GM21576 (cell line): ENCODE measurements around the gene MARF1.
"Not testable (repeated sequence)": the region's sequence is repeated elsewhere in the genome, so short reads cannot be mapped to it uniquely, and the experiment has no call there.

Source experiments
- ATAC-seq: cut with Tn5 transposase; IDR thresholded peaks from one replicate; pipeline ENCODE4 v1.9.1; 2021; ENCODE audit warnings: mild to moderate bottlenecking, moderate library complexity; ENCODE audit not compliant: unreplicated experiment

The MARF1 gene

DNA sequence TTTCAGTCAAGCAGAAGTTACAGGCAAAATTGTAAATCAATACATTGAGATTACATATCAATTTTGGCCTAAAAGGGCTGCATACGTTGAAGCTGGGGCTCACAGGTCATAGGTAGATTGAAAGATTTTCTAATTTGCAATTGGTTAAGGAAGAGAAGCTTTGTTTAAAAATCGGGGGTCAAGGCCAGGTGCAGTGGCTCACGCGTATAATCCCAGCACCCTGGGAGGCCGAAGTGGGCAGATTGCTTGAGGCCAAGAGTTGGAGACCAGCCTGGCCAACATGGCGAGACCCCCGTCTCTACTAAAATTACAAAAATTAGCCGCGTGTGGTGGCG is 68.4 kb downstream of the MARF1 start:
- no peak for ATAC-seq

- not testable (repeated sequence) for ATAC-seq
These were observed 68.9 kb downstream of the MARF1 start for GRCh38 chr16:15573896-15574613.

- no peak for ATAC-seq
These were observed 69.6 kb downstream of the MARF1 start for GRCh38 chr16:15573274-15573895.

GRCh38 chr16:15572329-15573001 is 70.5 kb downstream of the MARF1 start:
- no peak for ATAC-seq

DNA sequence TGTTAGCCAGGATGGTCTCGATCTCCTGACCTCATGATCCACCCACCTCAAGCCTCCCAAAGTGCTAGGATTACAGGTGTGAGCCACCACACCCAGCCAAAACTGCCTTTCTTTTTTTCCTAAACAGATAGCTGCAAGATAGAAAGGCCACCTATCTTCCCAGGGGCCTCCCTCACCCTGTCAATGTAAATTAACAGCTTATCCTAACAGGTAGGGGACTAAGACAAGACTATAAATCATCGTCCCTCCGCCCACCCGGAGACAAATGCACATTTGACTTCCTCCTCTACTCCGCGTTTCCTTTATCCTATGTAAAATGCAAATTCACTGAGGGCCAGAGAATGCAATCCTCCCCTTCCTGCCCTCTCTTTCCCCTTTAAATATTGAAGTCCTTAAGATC is 71.4 kb downstream of the MARF1 start:
- ATAC-seq = no peak

DNA sequence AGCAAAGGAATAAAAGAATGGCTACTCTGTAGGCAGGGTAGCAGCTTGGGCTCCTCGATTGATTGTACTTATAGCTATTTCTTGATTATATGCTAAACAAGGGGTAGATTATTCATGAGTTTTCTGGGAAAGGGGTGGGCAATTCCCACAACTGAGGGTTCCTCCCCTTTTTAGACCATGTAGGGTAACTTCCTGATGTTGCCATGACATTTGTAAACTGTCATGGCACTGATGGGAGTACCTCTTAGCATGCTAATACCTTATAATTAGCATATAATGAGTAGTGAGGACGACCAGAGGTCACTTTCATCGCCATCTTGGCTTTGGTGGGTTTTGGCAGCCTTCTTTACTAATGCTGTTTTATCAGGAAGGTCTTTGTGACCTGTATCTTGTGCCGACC is 72.3 kb downstream of the MARF1 start:
- ATAC-seq = not testable (repeated sequence)

GRCh38 chr16:15567823-15568222 is 75.1 kb downstream of the MARF1 start:
- ATAC-seq = no peak

DNA sequence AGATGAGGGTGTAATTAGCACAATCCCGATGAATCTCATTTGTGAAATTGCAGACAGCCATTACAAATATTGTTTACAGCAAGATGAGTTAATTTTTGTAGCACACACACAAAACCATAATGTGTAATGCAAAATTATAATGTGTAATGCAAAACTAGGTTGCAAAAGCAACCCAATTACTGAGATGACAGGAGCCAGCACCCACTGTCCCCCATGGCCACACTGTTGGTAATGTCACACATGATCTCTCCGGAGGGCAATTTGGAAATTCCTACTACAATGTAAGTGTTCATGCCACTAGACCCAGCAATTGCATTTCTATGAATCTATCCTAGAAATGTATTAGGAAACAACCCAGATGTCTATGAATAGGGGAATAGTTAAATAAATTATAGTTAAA is 76.9 kb downstream of the MARF1 start:
- no peak for ATAC-seq

DNA sequence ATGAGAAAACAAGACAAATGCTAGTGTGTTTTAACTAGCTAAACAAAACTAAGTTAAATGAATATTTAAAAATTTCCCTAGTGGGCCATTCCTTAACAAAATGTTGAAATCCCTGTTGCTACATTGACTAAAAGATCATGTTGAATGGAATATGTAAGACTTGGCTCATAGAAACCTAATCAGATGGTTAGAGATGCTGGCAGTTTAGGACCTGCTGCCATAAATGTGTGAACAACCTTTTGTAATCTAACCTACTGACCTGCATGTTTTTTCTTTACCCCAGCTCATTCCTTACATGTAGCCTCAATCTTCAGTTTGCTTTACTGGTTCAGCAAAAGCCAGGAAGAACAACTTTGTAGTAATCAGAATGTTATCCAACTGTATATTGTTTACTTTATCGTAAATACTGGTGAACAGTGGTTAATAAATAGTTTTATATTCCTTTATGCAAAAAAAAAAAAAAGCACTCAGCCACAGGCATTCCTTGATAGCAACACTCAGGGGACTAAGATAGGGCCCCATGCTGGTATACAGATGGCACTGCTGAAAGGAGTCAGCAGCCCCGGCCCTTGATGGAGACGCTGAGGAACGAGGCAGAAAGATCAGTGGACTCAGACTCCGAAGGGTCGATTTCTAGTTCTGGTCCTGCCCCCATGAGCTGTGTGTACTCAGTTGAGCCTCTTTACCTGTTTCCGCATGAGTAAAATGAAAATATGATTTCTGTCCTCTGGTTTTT is 78.2 kb downstream of the MARF1 start:
- ATAC-seq = no peak

DNA sequence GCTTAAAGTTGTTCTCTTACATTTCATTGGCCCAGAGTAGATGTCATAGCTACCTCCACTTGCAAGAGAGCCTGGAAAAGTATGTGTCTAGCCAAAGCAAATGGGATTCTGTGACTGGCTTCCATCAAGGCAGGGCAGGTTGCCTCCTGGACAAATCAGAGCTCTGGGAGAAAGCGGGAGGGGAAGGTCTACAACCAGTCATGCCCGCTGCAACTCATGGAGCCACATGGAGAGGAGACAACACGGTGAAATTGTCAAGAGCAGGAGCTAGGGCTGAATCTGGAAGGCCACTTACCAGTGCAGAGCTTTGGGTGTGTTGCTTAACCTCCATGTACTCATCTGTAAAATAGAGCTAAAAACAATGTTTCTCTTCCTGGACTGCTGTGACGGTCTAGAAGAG is 83.8 kb downstream of the MARF1 start:
- no peak for ATAC-seq

DNA sequence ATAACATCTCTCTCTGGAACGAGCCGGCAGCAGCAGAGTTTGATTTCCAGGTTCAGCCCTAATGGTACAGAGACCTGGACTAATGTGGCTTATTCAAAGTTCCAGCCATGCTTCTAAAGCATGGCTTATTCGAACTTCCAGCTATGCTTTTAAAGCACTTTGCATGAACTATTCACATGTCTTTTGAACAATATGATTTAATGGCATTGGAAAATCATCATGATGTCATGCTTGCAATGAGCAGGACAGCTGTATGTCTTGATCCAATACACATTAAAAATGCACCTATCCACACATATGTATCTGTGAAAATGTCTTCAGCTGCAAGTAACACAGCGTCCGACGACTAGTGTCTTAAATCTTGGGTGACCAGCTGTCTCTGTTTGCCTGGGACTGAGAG is 85.7 kb downstream of the MARF1 start:
- ATAC-seq = no peak

DNA sequence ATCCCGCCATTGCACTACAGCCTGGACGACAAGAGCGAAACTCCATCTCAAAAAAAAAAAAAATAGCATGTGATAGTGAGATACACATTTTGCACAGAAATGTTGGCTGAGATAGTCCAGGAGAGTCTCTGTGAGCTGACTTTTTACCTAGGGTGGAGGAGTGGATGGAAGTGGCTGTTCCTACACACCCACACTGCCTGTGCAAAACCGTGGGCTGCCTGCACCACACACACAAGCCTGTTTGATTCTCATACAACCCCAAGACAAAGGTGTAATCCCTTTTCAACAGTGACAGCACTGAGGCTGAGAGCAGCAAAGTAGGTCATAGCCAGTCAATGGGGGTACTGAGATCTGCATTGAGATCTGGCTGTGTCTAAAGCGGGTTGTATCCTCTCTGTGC is 86.8 kb downstream of the MARF1 start:
- no peak for ATAC-seq

GRCh38 chr16:15553313-15554088 is 89.5 kb downstream of the MARF1 start:
- no peak for ATAC-seq

DNA sequence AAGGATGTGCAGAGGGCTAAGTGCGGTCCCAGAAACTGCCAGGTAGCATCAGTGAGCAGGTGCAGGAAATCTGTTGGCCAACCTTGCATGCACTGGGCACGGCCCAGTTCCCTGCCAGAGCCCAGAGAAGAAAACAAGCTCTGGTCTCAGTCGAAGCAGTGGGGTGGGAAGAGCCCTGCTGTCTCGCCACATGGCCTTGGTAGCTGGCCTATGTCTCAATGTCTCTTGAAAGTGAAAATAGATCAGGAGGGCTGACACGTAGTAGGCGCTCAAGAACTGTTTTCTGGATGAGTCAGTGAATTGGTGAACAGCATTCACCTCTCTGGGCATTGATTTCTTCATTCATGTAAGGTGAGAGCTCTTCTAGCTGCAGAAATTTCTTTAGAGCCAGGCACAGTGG is 90.4 kb downstream of the MARF1 start:
- ATAC-seq = no peak

DNA sequence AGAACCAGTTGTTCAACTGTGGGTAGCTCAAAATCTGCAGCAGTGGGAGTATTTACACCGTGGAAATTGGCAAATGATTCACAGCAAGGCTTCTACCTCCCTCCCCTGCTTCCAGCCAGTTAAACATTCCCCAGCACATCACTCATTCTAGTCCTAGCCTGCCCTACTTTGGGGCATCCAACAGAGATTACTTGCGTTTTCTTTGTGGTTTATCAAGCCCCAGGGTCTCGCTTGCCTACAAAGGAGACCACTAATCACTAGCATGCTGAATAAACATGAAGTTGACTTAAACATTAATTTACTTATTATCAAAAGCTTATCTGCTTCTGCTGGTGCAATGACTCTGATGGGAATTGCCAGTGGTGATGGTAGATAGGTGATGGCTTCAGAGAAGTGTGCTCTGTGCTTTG is 94.5 kb downstream of the MARF1 start:
- no peak for ATAC-seq

DNA sequence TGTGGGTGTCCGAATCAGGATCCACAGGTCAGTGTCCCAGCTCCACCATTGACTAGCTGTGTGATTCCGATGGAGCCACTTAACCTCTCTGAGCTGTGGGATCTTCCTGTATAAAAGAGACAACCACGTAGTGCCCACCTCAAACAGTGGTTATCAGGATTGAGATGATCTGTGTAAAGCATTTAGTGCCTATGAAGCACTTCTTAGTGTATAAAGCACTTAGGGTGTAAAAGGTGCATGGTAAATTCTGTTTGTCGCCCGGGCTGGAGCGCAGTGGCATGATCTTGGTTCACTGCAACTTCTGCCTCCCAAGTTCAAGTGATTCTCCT is 95.2 kb downstream of the MARF1 start:
- no peak for ATAC-seq

DNA sequence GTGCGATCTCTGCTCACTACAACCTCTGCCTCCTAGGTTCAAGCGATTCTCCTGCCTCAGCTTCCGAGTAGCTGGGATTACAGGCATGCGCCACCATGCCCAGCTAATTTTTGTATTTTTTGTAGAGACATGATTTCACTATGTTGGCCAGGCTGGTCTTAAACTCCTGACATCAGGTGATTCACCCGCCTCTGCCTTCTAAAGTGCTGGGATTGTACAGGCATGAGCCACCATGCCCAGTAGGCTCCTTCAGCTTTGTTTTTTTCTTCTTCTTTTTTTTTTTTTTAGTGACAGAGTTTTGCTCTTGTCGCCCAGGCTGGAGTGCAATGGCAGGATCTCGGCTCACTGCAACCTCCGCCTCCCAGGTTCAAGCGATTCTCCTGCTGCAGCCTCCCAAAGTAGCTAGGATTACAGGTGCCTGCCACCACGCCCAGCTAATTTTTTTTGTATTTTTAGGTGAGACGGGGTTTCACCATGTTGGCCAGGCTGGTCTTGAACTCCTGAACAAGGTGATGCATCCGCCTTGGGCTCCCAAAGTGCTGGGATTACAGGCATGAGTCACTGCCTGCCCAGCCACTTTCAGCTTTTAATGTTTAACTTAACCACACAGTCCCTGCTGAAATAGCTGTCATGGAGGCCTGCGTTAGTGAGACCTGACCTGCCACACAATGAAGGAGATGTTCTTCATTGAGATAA is 95.7 kb downstream of the MARF1 start:
- not testable (repeated sequence) for ATAC-seq

DNA sequence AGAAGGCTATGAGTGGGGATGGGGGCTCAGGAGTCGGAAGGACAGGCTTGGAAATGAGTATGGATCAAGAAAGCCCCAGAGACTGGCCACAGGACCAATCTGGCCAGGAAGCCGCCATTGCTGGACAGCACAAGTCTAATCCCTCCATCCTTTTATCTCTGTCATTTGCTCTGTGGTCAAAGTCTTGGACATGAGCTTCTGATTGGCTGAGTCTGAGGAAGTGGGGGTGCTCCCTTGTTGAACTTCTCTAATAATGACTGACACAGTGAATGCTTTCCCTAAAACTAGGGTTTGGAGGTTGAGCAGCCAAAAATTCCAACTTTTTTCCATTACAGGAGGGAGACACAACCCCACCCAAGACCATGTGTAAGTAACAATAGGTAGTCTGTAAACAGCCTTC is 97.4 kb downstream of the MARF1 start:
- ATAC-seq = no peak

GRCh38 chr16:15544405-15544804 is 98.5 kb downstream of the MARF1 start:
- ATAC-seq = no peak
